ENCODE results near the gene SMIM14.
"Not testable (repeated sequence)": the region's sequence is repeated elsewhere in the genome, so short reads cannot be mapped to it uniquely, and the experiment has no call there.

SMIM14 gene

GRCh38 chr4:39524161-39524957 lies 114.3 kb downstream of the SMIM14 start:
- TF ChIP-seq CTCF (conservative IDR thresholded peaks at IDR 0.05; ENCODE audit: low read depth, low read length) = no peak
- DNase-seq (ENCODE audit: low read depth) = no peak
- no peak overlapping the region for H3K4me3 ChIP-seq (ENCODE audit: low read length)

GRCh38 chr4:39522068-39522467 lies 116.6 kb downstream of the SMIM14 start:
- no peak for DNase-seq (ENCODE audit: low read depth)
- TF ChIP-seq CTCF (conservative IDR thresholded peaks at IDR 0.05; ENCODE audit: low read depth, low read length) = no peak
- no peak overlapping the region for H3K4me3 ChIP-seq (ENCODE audit: low read length)

- TF ChIP-seq CTCF (conservative IDR thresholded peaks at IDR 0.05; ENCODE audit: low read depth, low read length) = no peak
- DNase-seq (ENCODE audit: low read depth) = no peak
- no peak overlapping the region for H3K4me3 ChIP-seq (ENCODE audit: low read length)
These were observed 117.3 kb downstream of the SMIM14 start for GRCh38 chr4:39521253-39521919.

- TF ChIP-seq CTCF (conservative IDR thresholded peaks at IDR 0.05; ENCODE audit: low read depth, low read length) = no peak
- H3K4me3 ChIP-seq (ENCODE audit: low read length) = no peak overlapping the region
- DNase-seq (ENCODE audit: low read depth) = no peak
These were observed 120.2 kb downstream of the SMIM14 start for GRCh38 chr4:39518484-39518883.

GRCh38 chr4:39516407-39516966 lies 122.2 kb downstream of the SMIM14 start:
- TF ChIP-seq CTCF (conservative IDR thresholded peaks at IDR 0.05; ENCODE audit: low read depth, low read length) = no peak
- H3K4me3 ChIP-seq (ENCODE audit: low read length) = no peak overlapping the region
- DNase-seq (ENCODE audit: low read depth) = no peak

GRCh38 chr4:39515669-39516401 lies 122.8 kb downstream of the SMIM14 start:
- DNase-seq (ENCODE audit: low read depth); H3K4me3 ChIP-seq (ENCODE audit: low read length): not testable (repeated sequence)

- H3K4me3 ChIP-seq (ENCODE audit: low read length) = no peak overlapping the region
- DNase-seq (ENCODE audit: low read depth) = no peak
- TF ChIP-seq CTCF (conservative IDR thresholded peaks at IDR 0.05; ENCODE audit: low read depth, low read length) = no peak
These were observed 123.7 kb downstream of the SMIM14 start for GRCh38 chr4:39514888-39515401.

GRCh38 chr4:39514266-39514665 lies 124.4 kb downstream of the SMIM14 start:
- not testable (repeated sequence) for H3K4me3 ChIP-seq (ENCODE audit: low read length); DNase-seq (ENCODE audit: low read depth)

Measured in retinal pigment epithelial cell (primary cell).